GM21447 (cell line): ENCODE data around the gene CSNK1A1.
"Not testable (repeated sequence)": the region's sequence is repeated elsewhere in the genome, so short reads cannot be mapped to it uniquely, and the experiment has no call there.

Source experiments
- ATAC-seq: cut with Tn5 transposase; IDR thresholded peaks from one replicate; pipeline ENCODE4 v1.9.1; 2021; ENCODE audit not compliant: unreplicated experiment

Gene CSNK1A1

GRCh38 chr5:149551227-149552037, at the start of gene CSNK1A1:
Gene CSNK1A1 (minus strand): TSS chr5:149551439. CDS start chr5:149550964, 475 bp downstream.
- peak; percentile 88 for ATAC-seq

- ATAC-seq: no peak
Measured at GRCh38 chr5:149600932-149601331, 49.7 kb upstream of the CSNK1A1 start.

DNA sequence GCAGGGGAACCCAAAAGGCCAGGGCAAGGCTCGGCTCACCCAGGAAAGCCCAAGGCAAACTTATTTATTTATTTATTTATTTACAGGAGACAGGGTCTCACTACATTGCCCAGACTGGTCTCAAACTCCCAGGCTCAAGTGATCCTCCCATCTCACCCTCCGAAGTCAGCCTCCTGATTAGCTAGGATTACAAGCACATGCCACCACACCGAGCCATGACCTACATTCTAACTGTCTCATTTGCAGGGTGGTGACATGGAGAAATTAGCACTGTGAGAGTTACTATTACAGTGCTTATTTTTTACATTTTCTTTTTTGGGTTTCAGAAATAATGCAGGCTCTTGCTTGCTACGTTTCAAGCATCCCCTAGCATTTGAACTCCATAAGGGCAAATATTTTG, 48.1 kb upstream of the CSNK1A1 start:
- no peak for ATAC-seq

- ATAC-seq: no peak
Measured at GRCh38 chr5:149598966-149599365, 47.7 kb upstream of the CSNK1A1 start.

DNA sequence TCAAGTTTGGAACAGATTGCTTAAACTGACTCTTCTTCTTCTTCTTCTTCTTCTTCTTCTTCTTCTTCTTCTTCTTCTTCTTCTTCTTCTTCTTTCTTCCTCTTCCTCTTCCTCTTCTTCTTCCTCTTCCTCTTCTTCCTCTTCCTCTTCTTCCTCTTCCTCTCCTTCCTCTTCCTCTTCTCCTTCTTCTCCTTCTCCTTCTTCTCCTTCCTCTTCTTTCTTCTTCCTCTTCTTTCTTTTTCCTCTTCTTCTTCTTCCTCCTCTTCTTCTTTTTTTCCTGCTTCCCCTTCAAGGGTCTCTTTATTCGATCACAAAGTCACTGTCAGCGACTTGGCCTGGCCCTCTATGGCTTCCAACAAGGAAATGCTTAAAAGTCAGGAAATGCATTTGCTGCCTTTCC, 47.0 kb upstream of the CSNK1A1 start:
- ATAC-seq: not testable (repeated sequence)

DNA sequence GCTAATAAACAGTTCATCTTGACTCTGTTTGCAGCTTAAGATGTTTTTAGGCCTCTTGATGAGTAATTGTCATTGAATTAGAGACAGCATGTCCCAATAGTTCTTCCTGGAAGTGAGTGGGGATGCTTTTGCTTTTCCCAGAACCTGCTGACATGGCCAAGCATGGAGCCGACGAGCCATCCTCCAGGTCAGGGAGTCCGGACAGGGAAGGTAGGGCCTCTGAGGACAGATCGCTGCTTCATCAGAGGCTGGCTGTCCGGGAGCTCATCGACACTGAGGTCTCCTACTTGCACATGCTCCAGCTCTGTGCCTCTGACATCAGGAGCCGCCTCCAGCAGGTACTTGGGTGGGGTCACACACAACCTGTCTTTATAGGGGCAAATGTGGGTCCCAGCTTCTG, 46.4 kb upstream of the CSNK1A1 start:
- ATAC-seq: no peak

DNA sequence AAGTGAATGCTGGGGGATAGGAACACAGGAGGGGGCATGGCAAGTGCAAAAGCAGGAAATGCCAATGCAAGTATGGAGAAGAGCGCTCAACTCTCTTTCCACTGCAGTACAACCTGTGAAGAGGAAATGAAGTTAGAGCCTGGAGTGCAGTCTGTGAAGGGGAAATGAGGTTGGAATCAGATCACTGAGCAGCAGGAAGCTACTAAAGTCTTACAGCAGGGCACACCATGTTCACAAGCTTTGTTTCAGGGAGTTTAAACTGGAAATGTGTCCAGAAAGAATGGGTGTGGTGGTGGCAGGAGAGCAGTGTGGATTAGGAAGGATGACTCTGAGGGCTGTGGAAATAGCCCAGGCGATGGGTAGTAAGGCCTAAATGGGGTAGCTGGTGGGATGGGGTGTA, 45.5 kb upstream of the CSNK1A1 start:
- ATAC-seq: no peak

DNA sequence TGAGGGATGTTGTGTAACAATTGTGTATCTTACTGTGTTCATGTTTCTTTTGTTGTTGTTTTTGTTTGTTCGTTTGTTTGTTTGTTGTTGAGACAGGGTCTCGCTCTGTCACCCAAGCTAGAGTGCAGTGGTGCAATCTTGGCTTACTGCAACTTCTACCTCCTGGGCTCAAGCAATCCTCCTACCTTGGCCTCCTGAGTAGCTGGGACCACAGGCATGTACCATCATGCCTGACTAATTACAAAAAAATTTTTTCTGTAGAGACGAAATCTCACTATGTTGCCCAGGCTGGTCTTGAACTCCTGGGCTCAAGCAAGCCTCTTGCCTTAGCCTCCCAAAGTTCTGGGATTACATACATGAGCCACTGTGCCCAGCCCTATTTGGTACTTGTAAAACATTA, 43.9 kb upstream of the CSNK1A1 start:
- not testable (repeated sequence) for ATAC-seq

DNA sequence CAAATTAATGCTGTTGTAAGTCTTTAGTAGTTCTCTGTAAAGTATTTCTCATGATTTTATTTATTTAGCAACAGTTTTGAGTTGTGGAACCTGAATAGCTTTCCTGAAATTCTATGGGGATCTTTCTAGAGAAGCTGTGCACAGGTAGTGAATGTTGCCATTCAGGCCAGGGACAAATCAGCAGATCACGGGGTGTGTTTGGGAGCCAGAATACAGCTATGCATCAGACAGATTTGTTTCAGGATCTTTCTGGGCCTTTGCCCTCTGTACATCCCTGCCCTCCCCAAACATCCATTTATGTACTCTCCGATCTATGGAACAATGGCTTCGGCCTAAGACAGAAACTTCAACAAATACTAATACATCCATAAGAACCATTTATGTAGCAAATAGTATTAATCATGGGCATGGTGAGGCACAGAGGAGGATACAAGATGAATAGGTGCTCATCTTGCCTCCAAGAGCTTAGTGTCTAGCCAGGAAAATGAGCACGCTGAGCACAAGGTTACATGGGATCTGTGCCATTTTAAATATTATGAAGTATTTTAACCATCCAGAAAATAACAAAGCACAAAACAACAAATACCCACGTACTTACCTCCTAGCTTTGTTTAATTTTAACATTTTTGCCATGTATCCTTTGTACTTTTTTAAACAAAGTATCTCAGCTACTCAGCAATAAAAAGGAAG, 43.1 kb upstream of the CSNK1A1 start:
- ATAC-seq: no peak

- ATAC-seq: no peak
Measured at GRCh38 chr5:149593370-149593769, 42.1 kb upstream of the CSNK1A1 start.

DNA sequence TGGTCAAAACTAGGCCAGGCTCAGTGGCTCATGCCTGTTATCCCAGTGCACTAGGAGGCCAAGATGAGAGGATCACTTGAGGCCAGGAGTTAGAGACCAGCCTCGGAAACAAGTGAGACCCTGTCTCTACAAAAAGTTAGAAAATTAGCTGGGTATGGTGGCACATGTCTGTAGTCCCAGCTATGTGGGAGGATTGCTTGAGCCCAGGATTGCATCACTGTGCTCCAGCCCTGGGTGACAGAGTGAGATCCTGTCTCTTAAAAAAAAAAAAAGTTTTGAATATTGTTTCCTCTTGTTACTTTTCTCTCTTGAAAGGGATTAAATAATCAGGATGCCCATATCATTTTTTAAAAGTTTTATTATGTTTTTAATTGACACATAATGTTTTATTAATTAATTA, 37.7 kb upstream of the CSNK1A1 start:
- no peak for ATAC-seq

DNA sequence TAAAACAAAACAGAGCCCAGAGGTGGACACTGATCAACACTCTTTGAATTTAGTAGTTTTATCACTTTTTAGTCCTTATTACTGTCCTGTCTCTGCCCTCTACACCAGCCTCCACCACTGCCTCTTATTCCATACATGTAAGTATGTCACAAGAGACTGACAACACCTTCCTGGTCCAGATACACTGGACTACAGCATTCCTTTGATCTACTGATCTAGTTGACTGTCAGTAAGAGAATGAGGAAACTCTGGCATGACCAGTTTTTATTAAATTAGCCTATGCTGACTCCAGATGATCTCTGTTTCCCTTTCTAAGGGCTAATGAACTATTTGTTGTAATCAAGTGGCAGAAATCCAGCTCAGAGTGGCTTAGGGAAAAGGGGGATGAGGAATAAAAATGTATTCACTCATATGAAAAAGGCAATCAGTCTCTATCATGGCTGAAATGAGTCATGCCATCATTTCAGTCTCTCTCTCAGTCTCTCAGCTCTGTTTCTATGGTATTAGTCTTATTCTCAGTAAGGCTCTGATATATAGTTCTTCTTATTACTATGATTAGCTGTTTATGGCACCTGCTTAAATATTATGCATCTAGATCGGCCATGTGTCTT, 35.6 kb upstream of the CSNK1A1 start:
- no peak for ATAC-seq

GRCh38 chr5:149585910-149586309, 34.7 kb upstream of the CSNK1A1 start:
- ATAC-seq: no peak

GRCh38 chr5:149584121-149584520, 32.9 kb upstream of the CSNK1A1 start:
- ATAC-seq: no peak

DNA sequence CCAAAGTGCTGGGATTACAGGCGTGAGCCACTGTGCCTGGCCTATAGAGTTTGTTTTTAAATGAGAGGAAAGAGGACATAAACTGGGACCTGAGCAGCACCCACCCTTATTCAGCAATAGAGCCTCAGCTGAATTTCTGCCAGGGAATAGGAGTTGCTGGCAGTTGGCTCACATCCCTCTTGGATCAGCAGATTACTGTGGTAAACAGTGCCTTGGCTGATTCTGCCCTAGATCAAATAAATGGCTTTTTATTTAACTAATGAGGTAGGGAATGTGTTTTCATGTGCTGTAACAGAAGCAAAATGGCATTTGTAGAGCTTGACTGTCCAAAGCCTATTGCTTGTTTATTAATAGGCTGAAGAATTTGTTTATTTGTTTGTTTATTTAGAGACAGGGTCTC, 32.2 kb upstream of the CSNK1A1 start:
- no peak for ATAC-seq

- ATAC-seq: no peak
Measured at GRCh38 chr5:149581931-149582768, 30.9 kb upstream of the CSNK1A1 start.

DNA sequence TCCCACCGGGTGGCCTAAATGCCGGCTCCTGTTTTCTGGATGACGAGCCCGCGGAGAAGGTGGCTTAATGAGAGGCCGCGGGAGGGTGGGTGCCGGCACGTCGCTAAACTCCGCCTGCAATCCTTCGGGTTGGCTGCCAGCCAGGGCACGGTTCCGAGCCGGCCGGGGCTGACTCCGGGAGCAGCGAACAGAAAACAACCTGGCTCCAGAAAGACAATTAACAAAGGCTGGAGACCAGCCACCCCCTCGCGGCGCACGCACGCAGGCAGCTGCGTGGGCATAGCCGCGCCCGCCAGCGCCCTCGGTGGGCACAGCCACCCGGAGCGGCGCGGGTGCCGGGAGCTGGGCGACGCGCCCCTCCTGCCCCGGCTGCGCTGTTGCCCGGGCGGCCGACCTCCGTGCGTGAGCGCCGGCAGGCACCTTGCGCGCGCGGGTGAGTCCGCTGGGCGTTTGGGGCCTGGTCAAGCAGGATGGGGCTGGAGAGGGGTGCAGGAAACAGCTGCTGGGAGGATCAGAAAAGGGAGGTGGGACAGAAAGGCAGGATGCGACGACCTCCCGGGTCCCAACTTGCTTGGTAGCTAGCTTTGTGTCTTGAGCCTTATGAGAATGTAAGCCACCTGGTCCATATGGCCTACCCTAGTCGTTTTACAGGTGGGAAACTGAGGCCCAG, 30.1 kb upstream of the CSNK1A1 start, which contains the start of gene ARHGEF37:
Gene ARHGEF37 (plus strand): TSS at position 307 of the 670 bp plus-strand sequence. CDS start 16,272 bp downstream, outside the sequence.
- no peak for ATAC-seq

- no peak for ATAC-seq
Measured at GRCh38 chr5:149580808-149581191, 29.6 kb upstream of the CSNK1A1 start.

- ATAC-seq: no peak
Measured at GRCh38 chr5:149578896-149579295, 27.7 kb upstream of the CSNK1A1 start.

DNA sequence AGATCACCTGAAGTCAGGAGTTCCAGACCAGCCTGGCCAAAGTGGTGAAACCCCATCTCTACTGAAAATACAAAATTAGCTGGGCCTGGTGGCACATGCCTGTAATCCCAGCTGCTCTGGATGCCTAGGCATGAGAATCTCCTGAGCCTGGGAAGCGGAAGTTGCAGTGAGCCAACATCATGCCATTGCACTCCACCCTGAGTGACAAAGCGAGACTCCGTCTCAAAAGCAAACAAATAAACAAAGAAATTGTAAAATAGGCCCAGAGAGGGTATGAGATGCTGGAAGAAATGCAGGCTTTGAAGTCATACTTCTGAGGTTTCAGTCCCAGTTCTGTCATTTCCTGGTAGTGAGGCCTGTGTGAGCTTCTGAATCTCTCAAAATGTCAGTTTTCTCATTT, 24.8 kb upstream of the CSNK1A1 start:
- no peak for ATAC-seq
